NCI-H187 (cell line): ENCODE results near the gene CSMD2.

ENCODE experiments used
- DNase-seq, 2 experiments: peaks; one replicate each; lab custom pipeline; 2025; lab: John Stamatoyannopoulos, UW

The CSMD2 gene

DNA sequence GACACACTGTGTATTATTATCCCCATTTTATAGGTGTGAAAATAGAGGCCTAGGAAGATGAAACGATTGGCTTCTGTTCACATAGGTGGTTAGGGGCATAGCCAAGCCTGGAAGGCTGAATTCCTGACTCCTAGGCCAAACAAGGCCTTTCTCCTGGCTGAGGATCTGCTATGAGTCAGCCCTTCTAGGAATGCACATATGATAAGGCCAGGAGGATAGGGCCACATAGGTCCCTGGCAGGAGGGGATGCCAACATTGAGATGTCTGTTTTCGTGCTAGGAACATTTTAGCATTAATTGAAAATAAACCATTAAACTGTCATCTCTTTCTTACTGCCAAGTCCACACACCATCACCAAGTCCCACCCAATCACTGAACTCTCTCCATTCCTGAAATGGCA is 9.2 kb downstream of the CSMD2 start:
- no peak for DNase-seq

DNA sequence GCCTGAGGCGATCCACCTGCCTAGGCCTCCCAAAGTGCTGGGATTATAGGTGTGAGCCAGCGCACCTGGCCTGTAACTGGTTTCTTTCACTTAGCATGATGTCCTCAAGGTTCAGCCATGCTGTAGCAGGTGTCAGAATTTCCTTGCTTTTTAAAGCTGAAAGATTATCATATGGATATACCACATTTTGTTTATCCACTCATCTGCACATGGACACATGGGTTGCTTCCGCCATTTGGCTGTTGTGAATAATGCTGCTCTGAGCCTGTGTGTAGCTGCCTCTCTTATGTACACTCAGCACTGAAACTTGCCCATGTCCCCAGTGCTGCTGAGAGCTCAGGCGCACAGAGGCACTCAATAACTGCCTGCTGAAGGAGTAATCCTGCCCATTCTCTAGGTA is 11.8 kb downstream of the CSMD2 start:
- no peak for DNase-seq

DNA sequence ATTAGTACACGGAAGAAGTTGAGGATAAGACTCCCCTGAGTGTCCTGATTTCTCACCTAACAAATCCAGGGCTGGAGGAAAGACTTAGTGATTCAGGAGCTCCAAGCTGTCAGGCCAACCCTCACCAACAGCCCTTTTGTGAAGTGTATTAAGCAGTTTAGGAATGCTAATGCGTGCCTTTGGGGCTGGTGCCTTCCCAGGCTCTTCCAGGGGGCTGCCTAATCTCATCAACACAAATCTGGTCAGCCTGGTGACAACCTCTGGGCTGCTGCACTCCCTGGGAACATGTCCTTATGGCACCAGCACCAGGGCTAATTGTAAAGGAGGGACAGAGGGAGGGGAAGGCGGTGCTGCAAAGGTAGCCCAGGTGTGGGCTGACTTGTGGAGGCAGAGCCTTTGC is 15.5 kb downstream of the CSMD2 start:
- no peak for DNase-seq

DNA sequence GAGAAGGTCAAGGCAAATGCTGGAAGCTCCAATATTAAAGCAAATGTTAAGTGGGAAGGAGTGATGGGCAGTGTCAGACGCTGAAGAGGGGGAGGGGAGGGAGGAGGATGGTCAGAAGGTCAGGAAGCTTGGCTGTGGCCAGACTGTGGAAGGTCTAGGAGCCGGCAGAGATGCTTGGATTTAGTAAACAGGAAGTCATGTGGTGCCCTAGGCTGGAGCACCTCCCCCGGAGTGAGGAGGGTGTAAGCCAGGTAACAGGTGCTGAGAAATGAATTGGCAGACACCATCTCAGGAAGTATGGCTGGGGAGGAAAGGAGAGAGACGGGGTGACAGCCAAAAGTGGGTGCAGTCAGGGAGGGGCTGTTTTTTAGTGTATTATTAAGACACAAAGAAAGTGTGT is 17.7 kb downstream of the CSMD2 start:
- no peak for DNase-seq

DNA sequence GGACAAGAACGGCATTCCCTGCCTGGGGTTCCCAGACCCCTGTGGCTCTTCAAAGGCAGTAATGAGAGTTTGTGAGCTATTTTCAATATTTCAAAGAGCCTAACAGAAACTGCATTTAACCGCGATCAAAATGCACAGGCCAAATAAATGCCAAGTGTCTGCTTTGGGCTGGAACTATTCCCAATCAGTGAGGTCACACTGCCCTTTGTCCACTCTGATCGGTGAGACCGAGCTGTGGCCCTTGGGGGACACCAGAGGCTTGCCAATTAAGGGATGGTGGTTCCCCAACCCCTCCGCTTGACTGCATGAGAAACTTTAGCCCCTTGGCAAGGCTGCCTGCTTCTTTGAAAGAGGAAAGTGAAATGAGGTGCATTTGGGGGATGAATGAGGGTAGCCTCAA is 20.3 kb downstream of the CSMD2 start:
- no peak for DNase-seq

DNA sequence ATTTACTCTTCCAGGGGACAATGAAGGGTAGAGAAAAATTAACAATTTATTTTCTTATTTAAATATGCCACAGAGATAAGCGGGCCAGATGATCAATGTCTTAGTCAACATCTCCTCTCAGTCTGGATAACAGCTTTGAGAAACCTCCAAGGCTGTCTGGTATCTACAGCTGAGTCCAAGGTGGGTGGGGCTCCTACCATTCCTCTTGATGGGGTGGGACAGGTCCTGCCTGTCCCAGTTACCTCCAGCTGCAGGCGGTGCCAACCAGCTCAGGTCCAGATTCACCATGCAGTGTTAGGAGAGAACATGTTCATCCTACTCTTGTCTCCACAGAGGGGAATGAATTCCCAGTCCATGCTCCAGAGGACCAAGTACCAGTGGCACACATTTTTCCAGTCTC is 21.1 kb downstream of the CSMD2 start:
- DNase-seq: no peak

DNA sequence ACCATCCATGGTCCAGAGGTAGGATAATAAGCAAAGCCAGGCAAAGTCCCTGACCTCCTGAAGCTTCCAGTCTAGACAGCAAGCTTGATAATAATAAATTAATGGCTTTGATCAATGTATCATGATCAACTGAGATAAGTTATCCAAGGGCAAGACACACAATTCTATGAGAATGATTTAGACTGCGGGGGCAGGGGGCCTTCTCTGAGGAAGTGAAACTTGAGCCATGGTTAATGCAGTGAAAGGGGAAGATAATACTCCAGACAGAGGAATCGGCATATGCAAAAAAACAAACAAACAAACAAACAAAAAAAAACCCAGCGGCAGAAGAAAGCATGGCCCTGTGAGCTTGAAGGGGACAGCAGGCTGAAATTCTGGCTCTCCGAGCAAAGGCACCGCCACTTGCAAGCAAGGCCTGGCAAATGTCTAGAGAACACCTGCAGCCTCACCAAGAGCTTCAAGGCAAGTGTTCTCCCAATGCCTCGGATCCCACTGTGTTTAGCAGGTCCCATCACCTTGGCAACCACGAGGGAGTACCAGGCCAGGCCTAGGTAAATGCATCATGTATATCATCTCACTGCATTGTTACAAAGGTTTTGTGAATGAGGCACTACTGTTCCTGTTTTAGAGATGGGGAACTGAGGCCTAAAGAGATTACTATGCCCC is 24.9 kb downstream of the CSMD2 start:
- no peak for DNase-seq

DNA sequence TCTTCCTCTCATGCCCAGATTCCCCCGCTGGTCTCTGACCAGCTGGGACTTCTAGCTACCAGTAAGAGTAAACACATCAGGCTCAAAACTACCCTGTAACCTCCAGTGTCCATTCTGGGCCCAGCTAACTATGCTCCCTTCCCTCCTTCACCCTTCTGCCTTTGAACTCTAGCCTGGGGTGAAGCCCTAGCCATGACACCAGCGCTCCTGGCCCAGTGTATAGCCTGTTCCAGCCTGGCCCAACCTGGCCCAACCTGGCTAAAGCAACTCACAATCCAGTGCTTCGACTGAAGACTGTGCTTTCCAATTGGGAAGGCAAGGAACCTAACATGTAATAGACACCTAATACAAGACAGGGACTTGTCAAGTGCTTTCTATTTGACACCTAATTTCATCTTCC is 27.6 kb downstream of the CSMD2 start:
- DNase-seq: no peak

DNA sequence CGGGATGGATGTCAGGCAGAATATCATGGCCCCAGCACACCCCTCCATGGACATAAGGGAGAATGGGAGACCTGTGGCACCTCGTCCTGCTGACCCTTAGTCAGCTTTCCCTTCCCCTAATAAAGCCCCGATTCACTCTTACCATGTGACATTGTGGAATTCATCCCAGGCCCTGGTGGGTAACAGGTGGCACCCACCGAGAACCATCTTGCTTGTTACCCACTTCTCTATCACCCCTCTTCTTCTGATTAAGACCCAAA is 32.9 kb downstream of the CSMD2 start:
- DNase-seq: no peak

DNA sequence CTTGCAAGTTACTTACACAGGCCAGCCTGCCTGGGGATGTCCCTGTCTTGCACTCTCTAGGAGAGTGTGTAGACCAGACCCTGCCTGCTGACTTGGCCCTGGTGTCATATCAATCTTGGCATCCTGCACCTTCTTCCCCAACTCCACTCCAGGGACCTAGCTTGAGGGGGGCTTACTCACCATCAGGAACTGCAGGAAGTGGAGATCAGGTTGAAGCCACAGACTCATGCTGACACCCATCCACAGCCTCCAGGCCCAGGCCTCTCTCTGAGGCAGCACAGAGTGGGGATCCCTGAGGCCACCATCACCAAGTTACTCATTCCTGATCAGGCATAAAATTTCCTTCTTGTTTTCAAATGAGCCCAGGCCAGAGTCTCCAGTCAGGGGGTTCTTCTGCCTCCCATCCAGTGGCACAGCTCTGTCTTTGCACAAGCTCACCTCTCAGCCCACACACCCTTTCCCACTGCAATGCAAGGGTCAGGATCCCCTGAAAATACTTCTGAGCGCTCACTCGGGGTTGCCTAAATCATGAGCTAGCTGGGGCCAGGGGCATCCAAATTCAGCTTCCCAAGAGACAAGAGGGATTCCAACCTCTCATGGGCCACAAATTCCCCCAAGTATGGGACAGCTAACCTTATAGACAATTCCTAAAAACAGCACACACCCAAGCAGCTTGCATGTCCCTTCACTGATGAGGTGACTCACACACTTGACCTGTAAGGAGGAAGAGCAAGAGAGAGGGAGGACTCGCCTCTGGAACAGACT is 33.5 kb downstream of the CSMD2 start:
- no peak for DNase-seq

DNA sequence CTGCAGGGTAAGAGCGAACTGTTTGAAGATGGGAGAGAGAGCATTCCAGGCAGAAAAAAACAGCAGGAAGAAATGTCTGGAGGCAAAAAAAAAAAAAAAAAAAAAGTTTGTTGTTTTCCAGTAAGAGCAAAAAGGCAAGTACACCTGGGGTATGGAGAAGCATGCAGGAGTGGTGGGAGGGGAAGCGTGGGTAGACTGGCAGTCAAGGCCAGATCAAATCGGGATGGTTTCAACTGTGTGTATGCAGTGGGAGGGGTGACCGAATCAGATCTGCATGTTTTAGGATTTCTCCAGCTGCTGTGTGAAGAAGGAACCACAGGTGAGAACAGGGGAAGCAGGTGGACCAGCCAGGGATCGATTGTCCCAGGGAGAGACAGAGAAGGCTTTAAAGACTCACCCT is 34.7 kb downstream of the CSMD2 start:
- DNase-seq: no peak

DNA sequence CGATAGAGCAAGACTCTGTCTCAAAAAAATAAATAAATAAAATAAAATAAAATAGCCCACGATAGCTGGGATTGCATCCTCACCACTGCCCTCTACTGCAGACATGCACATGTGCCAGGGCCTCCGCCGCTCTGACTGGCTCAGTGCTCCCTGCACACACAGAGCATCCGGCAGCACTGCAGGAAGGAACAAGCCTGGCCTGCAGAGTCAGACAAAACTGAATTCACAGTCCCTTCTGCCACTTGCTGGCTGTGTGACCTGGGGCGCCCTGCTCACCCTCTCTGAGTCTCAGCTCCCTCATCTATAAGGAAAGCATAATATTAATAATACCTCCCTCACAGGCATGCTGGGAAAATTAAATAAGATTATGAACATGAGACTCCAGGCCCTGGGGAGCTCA is 35.4 kb downstream of the CSMD2 start:
- DNase-seq: no peak

DNA sequence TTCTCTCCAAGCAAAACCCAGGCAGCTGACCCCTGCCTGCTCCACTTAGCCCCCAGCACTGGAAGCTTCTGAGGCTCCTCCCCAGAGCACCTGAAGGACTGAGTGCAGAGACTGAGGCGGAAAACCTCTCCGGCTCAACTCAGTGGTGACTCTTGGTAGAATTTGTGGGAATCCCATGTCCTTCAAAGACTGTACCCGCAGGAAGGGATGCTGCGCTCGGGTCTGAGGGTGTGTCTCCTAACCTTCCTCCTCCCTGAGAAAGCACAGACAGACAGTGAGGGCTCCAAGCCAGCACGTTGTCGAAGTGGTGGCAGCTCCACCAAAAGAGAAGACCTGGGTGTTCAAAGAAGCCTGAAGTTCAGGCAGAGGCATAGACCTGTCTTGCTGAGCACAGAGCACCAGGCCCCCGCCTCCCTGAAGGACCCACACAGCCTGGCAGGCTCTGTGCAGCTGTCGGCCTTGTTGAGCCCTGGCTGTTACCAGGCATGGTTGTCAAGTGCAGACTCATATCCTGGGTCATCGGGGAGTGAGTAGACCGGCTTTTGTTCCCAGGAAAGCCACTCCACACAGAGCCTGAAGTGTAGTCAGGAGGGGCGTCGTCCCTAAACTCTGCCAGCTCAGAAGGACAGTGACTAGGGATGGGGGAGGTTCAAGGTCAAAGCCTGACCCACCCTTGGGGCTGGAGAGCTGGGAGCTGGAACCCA is 36.7 kb downstream of the CSMD2 start:
- no peak for DNase-seq

DNA sequence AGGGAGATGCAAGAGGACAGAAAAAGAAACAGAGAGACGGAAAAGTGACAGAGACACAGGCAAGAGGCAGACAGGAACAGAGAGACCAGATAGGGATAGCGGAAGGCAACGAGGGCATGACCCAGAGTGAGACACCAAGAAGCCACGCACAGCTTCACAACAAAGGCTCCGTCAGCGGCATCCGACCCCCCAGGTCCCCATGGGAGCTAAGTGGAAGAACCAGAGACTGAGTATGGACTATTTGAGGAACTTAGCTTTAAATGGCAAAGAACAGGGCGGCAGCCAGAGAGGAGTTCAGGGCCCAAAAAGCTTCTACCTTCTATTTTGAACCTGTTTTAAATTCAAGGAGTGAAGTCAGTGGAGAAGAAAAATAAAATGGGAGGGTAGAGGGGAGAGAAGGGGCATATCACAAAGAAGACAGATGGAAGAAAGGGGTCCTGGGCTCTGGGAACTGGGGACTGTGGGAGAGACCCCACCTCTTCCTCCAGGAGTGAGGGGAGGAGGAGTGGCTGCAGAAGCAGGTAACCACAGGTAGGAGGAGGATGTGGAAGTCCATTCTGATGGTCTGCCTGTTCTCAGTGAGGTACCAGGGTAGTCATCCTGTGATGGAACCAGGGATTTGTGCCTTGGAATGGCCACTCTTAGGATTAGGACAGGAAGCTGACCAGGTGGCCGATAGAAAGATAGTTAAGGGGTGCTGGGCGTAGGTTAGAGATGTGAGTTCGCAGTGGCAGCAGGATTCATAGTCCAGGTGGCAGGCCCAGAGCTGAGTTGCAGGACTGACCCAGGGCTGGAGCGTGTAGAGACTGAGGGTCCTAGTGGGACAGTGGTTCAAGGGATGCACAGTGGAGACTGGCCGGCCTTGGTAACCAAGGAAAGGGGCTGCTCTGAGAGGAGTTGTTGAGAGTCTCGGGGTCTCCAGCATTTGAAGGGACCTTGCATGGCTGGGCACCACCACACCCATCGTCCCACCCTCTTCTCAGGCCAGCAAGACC is 37.7 kb downstream of the CSMD2 start:
- DNase-seq: no peak

DNA sequence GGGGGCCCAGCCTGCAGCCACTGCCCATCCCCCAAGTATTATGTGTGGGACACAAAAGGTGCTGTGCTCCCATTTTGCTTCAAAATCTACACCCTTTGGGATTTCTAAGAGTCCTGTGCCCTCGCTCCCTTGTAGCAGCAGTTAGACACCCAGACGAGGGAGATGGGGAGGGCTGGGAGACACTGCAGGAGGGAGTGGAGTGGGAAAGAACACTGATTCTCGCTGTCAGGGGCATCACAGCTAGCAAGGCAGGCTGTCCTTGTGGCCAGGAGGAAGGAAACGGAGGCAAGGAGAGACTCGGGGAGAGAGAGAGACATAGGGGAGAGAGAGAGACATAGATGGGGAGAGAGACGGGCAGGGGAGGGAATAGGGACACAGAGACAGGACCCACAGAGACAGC is 38.5 kb downstream of the CSMD2 start:
- DNase-seq: no peak

DNA sequence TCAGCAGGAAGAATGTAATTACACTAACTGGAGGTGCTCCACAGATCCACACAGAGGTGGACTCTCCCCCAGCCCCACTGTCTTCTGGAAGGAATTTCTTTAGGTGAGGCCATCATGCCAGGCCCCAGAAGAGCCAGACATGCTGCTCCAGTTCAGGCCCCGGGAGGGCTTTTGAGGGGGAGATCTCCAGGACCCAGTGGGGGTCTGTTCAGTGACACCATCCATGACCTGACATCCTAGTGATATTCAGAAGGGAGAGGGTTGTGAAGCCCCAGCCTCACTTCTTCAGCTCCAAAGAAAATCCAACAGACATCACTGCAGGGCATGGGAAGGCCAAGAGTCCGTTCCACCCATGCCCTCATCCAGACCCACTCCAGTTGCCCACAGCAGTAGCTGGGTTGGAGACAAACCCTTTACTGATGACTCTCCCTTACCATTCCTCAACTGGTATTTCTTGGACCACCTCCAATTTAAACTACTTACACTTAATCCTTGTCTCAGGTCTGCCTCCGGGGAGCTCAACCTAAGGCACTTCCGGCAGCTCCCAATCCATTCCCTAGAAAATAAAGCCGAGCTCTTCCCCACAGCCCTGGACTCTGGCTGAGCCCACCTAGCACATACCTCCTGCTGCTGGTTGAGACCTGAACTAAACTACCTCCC is 39.2 kb downstream of the CSMD2 start:
- no peak for DNase-seq

DNA sequence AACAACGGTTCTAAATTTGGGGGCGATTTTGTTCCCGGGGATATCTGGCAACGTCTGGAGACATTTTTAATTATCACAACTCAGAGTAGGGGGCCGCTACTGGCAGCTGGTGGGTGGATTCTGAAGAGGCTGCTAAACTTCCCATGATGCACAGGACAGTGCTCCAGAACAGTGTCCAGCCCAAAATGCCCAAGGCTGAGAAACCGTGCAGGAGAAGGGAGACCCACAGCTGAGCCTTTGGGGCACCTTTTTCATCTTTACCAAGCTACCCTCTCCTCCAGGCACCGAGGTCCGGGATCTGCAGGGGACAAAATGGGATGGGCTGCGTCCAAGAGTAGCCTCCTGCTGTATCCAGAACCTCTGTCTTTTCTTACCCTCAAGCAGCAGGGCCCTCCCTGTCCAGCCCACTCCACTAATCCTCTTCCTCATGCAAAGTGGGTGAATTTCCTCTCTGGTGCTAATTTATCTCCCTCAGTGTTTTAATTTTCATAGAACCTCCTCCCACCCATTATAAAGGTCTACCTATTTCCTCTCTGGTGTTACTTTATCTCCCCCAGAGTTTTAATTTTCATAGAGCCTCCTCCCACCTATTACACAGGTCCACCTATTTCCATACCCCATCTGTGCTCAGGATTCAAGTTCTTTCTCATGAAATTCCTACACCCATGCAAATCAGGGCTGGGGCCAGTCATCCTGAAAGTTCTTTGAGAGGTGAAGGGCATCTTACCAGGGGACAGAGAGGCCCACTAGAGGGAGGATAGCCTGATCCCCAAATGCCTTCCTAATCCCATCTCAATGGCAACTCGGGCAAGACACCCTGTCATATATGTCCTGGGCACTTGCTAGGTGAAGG is 42.7 kb downstream of the CSMD2 start:
- no peak for DNase-seq

DNA sequence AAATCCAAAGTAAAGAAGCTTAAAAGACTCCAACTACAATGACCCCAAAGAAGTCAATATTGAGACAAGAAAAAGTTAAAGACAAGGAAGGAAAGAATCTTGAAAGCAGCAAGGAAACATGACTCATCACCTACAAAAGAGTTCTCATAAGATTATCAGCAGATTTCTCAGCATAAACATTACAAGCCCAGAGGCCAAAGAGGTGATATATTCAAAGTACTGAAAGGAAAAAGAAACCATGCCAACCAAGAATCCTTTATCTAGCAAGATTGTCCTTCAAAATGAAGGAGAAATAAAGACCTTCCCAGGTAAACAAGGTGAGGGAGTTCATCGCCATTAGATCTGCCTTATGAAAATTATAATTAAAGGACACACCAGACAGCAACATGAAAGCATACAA is 49.8 kb downstream of the CSMD2 start:
- no peak for DNase-seq

DNA sequence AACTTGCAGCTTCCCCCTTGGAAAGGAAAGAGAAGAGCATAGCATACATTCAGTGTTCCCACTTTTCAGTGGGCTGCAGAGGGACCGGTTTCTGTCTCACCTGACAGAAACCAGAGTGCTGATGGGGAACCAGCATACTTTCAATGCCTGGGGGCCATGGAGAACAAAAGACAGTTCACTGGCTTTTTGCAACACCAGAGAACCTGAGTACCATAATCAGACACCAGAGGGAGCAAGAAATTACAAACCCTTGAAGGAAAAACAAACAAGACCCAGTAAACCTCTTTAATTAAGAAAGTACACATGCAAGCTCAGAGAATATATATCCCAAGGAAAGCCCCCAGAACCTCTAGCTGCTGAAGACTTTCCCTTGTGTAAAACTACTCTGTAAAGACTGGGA is 51.1 kb downstream of the CSMD2 start:
- no peak for DNase-seq

DNA sequence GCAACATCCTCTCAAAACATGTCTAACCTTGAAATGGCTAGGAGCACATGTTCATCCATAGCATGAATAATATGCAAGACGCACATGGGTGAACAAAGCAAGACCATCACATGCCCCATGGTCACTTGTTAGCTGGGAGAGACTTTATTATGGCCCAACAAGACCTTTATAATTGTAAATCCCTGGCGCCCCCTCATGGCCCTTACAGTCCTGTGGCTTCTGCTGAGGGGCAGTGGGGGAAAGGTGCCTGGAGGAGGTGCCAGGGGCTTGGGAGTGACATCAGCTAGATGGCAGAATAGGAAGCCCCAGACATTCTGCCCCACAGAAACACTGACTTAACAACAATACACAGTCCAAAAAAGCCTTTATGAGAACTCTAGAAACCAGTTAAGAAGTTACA is 51.7 kb downstream of the CSMD2 start:
- no peak for DNase-seq

DNA sequence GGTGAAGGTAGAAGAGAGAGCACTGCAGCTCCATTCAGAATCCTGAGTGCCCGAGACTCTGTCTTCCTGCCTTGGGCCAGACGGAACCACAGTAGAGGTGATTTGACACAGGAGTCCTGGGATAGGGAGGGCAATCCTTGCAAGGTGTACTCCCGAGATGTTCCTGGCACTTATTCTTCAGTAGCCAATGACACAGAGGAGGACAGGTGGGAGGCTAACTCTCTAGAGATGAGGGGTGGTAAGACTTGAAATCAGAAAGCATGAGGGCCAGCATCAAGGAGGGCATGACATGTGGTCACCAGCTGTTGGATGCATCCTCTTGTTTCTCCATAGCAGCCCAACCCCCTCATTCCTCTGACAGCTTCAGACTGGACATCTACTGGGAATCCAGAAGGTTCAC is 56.3 kb downstream of the CSMD2 start:
- no peak for DNase-seq
